ENCODE measurements around the gene SZRD1.

DNA sequence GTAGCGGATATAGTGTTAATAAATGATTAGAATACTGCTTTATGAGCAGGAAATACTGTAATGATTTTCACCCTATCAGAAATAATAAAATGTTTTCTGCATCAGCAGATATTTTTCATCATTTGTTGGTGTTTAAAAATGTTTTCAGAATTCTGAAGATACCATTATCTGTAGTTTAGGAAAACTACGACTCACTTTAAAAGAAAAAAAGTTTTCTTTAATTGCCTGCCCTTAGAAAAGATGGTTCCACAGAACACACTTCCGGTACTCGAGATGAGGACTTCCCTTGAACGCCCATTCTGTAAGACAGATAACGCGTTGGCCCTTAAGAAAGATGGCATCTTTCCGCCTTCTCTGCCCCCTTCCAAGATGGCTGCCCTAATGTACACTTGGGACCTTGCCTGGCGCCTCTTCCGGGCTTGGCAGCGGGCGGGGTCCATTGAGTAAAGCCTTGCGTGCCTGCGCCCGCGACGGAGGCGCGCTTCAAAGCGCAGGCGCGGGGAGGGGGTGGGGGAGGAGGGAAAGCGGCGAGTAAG is at the start of gene SZRD1:
- TF ChIP-seq, protein P1, sequence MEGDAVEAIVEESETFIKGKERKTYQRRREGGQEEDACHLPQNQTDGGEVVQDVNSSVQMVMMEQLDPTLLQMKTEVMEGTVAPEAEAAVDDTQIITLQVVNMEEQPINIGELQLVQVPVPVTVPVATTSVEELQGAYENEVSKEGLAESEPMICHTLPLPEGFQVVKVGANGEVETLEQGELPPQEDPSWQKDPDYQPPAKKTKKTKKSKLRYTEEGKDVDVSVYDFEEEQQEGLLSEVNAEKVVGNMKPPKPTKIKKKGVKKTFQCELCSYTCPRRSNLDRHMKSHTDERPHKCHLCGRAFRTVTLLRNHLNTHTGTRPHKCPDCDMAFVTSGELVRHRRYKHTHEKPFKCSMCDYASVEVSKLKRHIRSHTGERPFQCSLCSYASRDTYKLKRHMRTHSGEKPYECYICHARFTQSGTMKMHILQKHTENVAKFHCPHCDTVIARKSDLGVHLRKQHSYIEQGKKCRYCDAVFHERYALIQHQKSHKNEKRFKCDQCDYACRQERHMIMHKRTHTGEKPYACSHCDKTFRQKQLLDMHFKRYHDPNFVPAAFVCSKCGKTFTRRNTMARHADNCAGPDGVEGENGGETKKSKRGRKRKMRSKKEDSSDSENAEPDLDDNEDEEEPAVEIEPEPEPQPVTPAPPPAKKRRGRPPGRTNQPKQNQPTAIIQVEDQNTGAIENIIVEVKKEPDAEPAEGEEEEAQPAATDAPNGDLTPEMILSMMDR (IDR thresholded peaks at IDR 0.05), result no peak
- TF ChIP-seq EP300 (IDR thresholded peaks at IDR 0.05), result no peak
